Nasal cavity respiratory epithelium epithelial cell of viscerocranial mucosa (primary cell): Measurements from ENCODE around the gene ZNF18. TPM values are rescaled to one million over a fixed set of nuclear protein-coding genes. Genes with fewer than 3 reads are reported as not detected.

Experiments used
- total RNA-seq: library from RNA; depleted of rRNA; stranded (reverse); fragments of >200 nt; gene quantifications from 2 replicates; pipeline ENCODE4 v1.2.3, GENCODE V29; 2014

Gene ZNF18
- 8.5 and 11.3 TPM in 2 replicates for total RNA-seq

GRCh38 chr17:11997147-11997971 is at the start of gene ZNF18:
Gene ZNF18, minus strand, starts transcription at chr17:11997475. Its CDS starts 4,646 bp downstream, at chr17:11992829.

GRCh38 chr17:12020642-12021622 is 23.7 kb upstream of the ZNF18 start, which contains the start of gene MAP2K4:
Gene MAP2K4, plus strand, starts transcription at chr17:12020877. Its CDS starts 10 bp downstream, at chr17:12020887.

Other genes with a start within 250 kb of the ZNF18 start
- 42.0 and 42.7 TPM in 2 replicates for gene MAP2K4, start 23.4 kb upstream of the ZNF18 start, total RNA-seq